Keratinocyte (primary cell): ENCODE data around the gene GNB1. TPM values are rescaled to one million over a fixed set of nuclear protein-coding genes. Genes with fewer than 3 reads are reported as not detected.

Experiments
- DNase-seq: peaks from one replicate; pipeline ENCODE4 v3.0.0-alpha.2; 2011; ENCODE audit warnings: low read depth, missing footprints, low spot score
- FAIRE-seq: peaks from 2 replicates; lab custom pipeline; 2011; peaks lifted over from hg19 to GRCh38; lab: Jason Lieb, UNC
- H2AFZ ChIP-seq: 2 replicates; pipeline ENCODE4 v1.6.0; 2012; ENCODE audit warnings: low read length, control low read depth, inconsistent platforms; ENCODE audit not compliant: control insufficient read depth
- H3K27ac ChIP-seq: 2 replicates; pipeline ENCODE4 v1.5.1; 2011; ENCODE audit warnings: low read length; ENCODE audit not compliant: control insufficient read depth, insufficient read depth
- H3K27me3 ChIP-seq: 3 replicates; pipeline ENCODE4 v1.6.0; 2011; ENCODE audit warnings: low read length; ENCODE audit not compliant: control insufficient read depth, insufficient read depth; ENCODE audit errors: extremely low read depth
- H3K36me3 ChIP-seq, 2 experiments: 2 replicates in 1 of 2; 3 replicates in 1 of 2; pipeline ENCODE4 v1.5.1; 2011; ENCODE audit warnings: low read length in 2 of 2, mild to moderate bottlenecking in 1 of 2; ENCODE audit not compliant: control insufficient read depth in 2 of 2, insufficient read depth in 2 of 2; ENCODE audit errors: extremely low read depth in 1 of 2
- H3K4me1 ChIP-seq: 3 replicates; pipeline ENCODE4 v1.5.1; 2011; ENCODE audit warnings: low read length; ENCODE audit not compliant: control insufficient read depth, insufficient read depth; ENCODE audit errors: extremely low read depth
- H3K4me2 ChIP-seq: 3 replicates; pipeline ENCODE4 v1.6.0; 2011; ENCODE audit warnings: low read depth, low read length; ENCODE audit not compliant: control insufficient read depth, insufficient read depth; ENCODE audit errors: extremely low read depth
- H3K4me3 ChIP-seq, 3 experiments: fragments of 200-600 bp in 1 of 3; sonication (generic) in 1 of 3; 2 replicates in 2 of 3; 3 replicates in 1 of 3; pipeline ENCODE4 v1.5.1; 2011 to 2016; ENCODE audit warnings: low read length in 3 of 3, mild to moderate bottlenecking in 3 of 3, control low read depth in 2 of 3, inconsistent platforms in 1 of 3, low read depth in 1 of 3, mixed read lengths in 1 of 3, mixed run types in 1 of 3, moderate library complexity in 1 of 3; ENCODE audit not compliant: control insufficient read depth in 2 of 3, insufficient read depth in 2 of 3; ENCODE audit errors: extremely low read depth in 1 of 3
- H3K79me2 ChIP-seq: 2 replicates; pipeline ENCODE4 v1.6.0; 2012; ENCODE audit warnings: low read length; ENCODE audit not compliant: control insufficient read depth, insufficient read depth
- H3K9ac ChIP-seq: 3 replicates; pipeline ENCODE4 v1.6.0; 2011; ENCODE audit warnings: low read length; ENCODE audit not compliant: control insufficient read depth, insufficient read depth; ENCODE audit errors: extremely low read depth
- H3K9me1 ChIP-seq: 3 replicates; pipeline ENCODE4 v1.6.0; 2011; ENCODE audit warnings: low read length; ENCODE audit not compliant: control insufficient read depth, insufficient read depth; ENCODE audit errors: extremely low read depth
- H3K9me3 ChIP-seq: 2 replicates; pipeline ENCODE4 v1.5.1; 2012; ENCODE audit warnings: low read depth, low read length; ENCODE audit not compliant: control insufficient read depth
- H4K20me1 ChIP-seq: 3 replicates; pipeline ENCODE4 v1.6.0; 2011; ENCODE audit warnings: low read length; ENCODE audit not compliant: control insufficient read depth, insufficient read depth; ENCODE audit errors: extremely low read depth
- EZH2 ChIP-seq: IDR thresholded peaks from one replicate; pipeline ENCODE4 v1.6.1; 2012; ENCODE audit warnings: inconsistent platforms, mild to moderate bottlenecking, low read length, moderate library complexity
- dilution Hi-C: fragments of 300-500 bp; cut with MboI; formaldehyde crosslinking; loops from one replicate; pipeline ENCODE4 v1.7.0; 2020; ENCODE audit warnings: low sequenced_read_pairs; ENCODE audit not compliant: extremely low pct_ligation_motif_present
- polyA plus RNA-seq, 5 experiments: library from polyadenylated mRNA; depleted of rRNA in 3 of 5; stranded (reverse) in 3 of 5; stranded (forward) in 1 of 5; unstranded in 1 of 5; fragments of >200 nt; gene quantifications; 1 replicate in 1 of 5; 2 replicates in 3 of 5; 3 replicates in 1 of 5; pipeline versions ENCODE4 v1.2.1 to v1.2.3, GENCODE V29; 2011 to 2012; ENCODE audit warnings: missing spikeins in 2 of 5, low read depth in 1 of 5, low replicate concordance in 1 of 5
- TF ChIP-seq, protein P1 (sequence below), 3 experiments: IDR thresholded peaks in 1 of 3; conservative IDR thresholded peaks in 1 of 3; optimal IDR thresholded peaks in 1 of 3; 2 replicates in 2 of 3; 3 replicates in 1 of 3; pipeline versions ENCODE3 to v1.5.1; 2011; ENCODE audit warnings: low read length in 3 of 3, mild to moderate bottlenecking in 3 of 3, moderate library complexity in 2 of 3, control low read depth in 1 of 3, inconsistent platforms in 1 of 3; ENCODE audit not compliant: insufficient read depth in 2 of 3; ENCODE audit errors: extremely low read depth in 1 of 3

The GNB1 gene
- polyA plus RNA-seq, 1 donor (not counting 4 experiments of a cell fraction or from before 2014, with no cell fraction given), result 364 TPM

DNA sequence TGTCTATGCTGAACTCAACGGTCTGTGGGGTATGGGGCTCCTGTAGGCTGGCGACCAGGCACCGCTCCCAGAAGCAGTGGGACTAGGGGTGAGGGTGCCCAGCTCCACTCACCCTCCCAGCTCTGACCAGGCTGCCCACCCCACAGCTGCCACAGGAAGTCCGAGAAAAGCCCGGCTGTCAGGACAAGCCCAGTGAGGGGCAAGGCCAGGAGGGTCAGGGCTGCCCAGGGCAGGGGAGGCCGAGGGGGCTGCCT lies 31.7 kb upstream of the GNB1 start:
- dilution Hi-C loops, result no loop called here
- no peaks in the 10 kb centered on the region for H3K4me1 ChIP-seq
- no peaks in the 10 kb centered on the region for H3K79me2 ChIP-seq
- no peak overlapping the region for H3K27ac ChIP-seq
- peaks cover 31% of the 10 kb centered on the region for H3K27me3 ChIP-seq
- FAIRE-seq (no peak), DNase-seq (no peak)
- no peak overlapping the region for H3K9ac ChIP-seq
- no peak overlapping the region for H2AFZ ChIP-seq
- TF ChIP-seq EZH2, result no peak
- TF ChIP-seq, protein P1, sequence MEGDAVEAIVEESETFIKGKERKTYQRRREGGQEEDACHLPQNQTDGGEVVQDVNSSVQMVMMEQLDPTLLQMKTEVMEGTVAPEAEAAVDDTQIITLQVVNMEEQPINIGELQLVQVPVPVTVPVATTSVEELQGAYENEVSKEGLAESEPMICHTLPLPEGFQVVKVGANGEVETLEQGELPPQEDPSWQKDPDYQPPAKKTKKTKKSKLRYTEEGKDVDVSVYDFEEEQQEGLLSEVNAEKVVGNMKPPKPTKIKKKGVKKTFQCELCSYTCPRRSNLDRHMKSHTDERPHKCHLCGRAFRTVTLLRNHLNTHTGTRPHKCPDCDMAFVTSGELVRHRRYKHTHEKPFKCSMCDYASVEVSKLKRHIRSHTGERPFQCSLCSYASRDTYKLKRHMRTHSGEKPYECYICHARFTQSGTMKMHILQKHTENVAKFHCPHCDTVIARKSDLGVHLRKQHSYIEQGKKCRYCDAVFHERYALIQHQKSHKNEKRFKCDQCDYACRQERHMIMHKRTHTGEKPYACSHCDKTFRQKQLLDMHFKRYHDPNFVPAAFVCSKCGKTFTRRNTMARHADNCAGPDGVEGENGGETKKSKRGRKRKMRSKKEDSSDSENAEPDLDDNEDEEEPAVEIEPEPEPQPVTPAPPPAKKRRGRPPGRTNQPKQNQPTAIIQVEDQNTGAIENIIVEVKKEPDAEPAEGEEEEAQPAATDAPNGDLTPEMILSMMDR (optimal IDR thresholded peaks at IDR 0.05 in 1 of 3, IDR thresholded peaks at IDR 0.05 in 1 of 3, conservative IDR thresholded peaks at IDR 0.05 in 1 of 3; ENCODE audit: extremely low read depth in 1 of 3, insufficient read depth in 2 of 3, low read length in 3 of 3), result no peak
- no peaks in the 10 kb centered on the region for H3K9me3 ChIP-seq
- no peaks in the 10 kb centered on the region for H3K9me1 ChIP-seq
- no peak overlapping the region for H3K4me2 ChIP-seq
- H3K36me3 ChIP-seq, result no peaks in the 10 kb centered on the region
- H4K20me1 ChIP-seq, result no peaks in the 10 kb centered on the region
- H3K4me3 ChIP-seq, result no peak overlapping the region

DNA sequence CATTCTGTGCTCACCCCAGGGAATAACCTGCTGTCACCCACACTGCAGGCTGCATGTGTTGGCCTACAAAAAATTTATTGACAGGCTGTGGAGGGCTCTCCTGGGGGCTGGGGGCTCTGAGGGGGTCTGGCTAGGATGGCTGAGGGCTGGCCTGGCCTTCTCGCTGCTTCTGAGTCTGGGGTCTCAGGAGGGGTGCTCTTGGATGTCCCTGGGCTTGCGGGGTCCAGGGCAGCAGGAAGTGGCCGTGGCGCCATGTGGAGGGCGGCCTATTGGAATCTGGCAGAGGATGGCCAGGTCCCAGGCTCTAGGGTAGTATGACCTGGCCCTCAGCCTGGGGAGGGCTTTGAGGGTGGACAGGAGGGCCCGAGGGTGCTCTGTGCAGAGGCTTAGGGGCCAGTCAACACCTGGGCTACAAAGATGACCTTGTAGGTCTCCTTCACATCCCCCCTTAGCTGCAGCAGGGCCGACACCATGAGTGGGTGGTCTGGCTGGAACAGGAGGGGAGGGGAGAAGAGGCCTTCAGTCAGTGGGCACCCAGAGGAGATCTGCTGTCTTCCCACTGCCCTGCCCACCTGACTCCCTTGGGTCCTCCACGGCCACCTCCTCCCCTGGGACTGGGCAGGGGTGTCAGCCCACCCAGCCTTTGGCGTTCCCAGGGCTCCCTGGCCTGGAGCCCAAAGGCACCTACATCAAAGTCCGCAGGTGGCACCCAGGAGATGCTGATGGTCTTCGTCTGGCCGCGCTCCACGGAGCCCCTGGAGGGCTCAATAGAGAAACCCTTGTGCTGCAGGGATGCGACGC lies 31.2 kb upstream of the GNB1 start:
- no peak overlapping the region for H2AFZ ChIP-seq
- no peaks in the 10 kb centered on the region for H3K79me2 ChIP-seq
- TF ChIP-seq EZH2, result no peak
- TF ChIP-seq, protein P1 (optimal IDR thresholded peaks at IDR 0.05 in 1 of 3, IDR thresholded peaks at IDR 0.05 in 1 of 3, conservative IDR thresholded peaks at IDR 0.05 in 1 of 3; ENCODE audit: extremely low read depth in 1 of 3, insufficient read depth in 2 of 3, low read length in 3 of 3), result no peak
- DNase-seq (no peak), FAIRE-seq (no peak)
- no peaks in the 10 kb centered on the region for H3K36me3 ChIP-seq
- H4K20me1 ChIP-seq, result no peaks in the 10 kb centered on the region
- H3K27ac ChIP-seq, result no peak overlapping the region
- peaks cover 26% of the 10 kb centered on the region for H3K27me3 ChIP-seq
- dilution Hi-C loops, result no loop called here
- no peaks in the 10 kb centered on the region for H3K9me1 ChIP-seq
- H3K9ac ChIP-seq, result no peak overlapping the region
- H3K4me3 ChIP-seq, result no peak overlapping the region
- H3K4me2 ChIP-seq, result no peak overlapping the region
- H3K4me1 ChIP-seq, result no peaks in the 10 kb centered on the region
- H3K9me3 ChIP-seq, result no peaks in the 10 kb centered on the region
